NCI-H82 treated with DMSO at 0.1 percent for 48 hours (cell line): ENCODE data around the gene FARSA.
"Not testable (repeated sequence)": the region's sequence is repeated elsewhere in the genome, so short reads cannot be mapped to it uniquely, and the experiment has no call there.

Source experiments
- DNase-seq: peaks from one replicate; lab custom pipeline; 2025; ENCODE audit not compliant: unreplicated experiment; lab: John Stamatoyannopoulos, UW

The FARSA gene

GRCh38 chr19:12954612-12954962, 21.1 kb upstream of the FARSA start:
- no peak for DNase-seq

DNA sequence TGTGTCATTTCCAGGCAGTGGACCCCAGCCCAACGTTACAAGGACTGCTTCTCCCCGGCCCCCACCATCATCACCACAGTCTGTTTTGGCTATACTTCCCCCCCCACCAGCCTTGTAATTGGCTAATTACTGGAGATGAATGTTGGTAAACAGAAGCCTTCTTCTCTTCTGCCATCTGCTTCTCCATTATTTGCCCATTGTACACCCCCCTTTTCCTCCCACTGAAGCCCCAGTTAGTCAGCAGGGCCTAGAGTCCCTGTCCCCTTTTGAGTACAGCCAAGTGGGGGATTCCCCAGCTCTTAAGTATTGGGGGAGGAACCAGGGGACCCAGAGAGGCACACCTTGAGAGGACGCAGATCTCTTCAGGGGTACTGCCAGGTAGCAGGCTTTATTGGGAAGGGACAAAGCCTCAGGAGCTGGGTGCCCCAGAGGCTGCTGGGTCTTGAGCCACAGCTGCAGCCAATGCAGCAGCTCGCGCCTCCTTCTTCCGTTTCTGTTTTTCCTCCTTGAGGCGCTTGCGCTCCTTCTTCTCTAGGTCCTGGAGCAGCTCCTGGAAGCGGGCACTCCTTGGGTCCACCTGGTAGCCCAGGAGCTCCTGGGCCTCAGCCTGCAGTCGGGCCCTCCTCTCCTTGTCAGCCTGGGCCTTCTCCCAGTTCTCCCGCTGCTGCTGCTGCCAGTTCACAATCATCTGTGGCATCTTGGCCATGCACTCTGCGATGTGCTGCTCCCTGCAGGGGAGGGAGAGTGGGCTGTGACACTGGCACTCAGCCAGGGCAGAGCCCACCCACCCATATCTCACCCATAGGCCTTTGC, 20.5 kb upstream of the FARSA start:
- peak; percentile 89 for DNase-seq

DNA sequence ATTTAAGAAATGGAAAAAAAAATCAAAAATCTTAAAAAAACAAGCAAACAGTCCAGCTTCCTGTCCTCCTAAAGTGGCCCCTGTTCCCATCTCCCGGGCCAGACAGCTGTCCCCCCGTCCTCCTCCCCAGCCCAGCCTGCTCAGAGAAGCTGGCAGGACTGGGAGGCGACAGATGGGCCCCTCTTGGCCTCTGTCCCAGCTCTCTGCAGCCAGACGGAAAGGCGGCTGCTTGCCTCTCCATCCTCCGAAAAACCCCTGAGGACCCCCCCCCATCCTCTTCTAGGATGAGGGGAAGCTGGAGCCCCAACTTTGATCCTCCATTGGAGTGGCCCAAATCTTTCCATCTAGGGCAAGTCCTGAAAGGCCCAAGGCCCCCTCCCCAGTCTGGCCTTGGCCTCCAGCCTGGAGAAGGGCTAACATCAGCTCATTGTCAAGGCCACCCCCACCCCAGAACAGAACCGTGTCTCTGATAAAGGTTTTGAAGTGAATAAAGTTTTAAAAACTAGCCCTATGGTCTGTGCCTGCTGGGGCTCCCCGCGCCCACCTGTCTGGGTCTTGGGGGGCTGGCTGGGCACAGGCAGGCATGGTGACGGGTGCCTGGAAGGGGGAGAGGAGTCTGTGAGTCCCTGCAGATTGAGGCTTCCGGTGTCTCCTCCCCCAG, 19.8 kb upstream of the FARSA start:
- DNase-seq = peak; percentile 86

GRCh38 chr19:12952488-12953137, 19.1 kb upstream of the FARSA start:
- DNase-seq = no peak

DNA sequence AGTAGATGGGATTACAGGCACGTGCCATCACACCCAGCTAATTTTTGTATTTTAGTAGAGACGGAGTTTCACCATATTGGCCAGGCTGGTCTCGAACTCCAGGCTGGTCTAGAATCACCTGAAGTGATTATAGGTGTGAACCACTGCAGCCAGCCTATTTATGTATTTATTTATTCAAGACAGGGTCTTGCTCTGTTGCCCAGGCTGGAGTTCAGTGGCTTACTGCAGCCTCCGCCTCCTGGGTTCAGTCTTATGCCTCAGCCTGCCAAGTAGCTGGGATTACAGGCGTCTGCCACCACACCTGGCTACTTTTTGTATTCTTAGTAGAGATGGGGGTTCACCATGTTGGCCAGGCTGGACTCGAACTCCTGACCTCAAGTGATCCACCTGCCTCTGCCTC, 18.5 kb upstream of the FARSA start:
- DNase-seq = not testable (repeated sequence)

- no peak for DNase-seq
These were observed 16.1 kb upstream of the FARSA start for GRCh38 chr19:12949363-12950283.

DNA sequence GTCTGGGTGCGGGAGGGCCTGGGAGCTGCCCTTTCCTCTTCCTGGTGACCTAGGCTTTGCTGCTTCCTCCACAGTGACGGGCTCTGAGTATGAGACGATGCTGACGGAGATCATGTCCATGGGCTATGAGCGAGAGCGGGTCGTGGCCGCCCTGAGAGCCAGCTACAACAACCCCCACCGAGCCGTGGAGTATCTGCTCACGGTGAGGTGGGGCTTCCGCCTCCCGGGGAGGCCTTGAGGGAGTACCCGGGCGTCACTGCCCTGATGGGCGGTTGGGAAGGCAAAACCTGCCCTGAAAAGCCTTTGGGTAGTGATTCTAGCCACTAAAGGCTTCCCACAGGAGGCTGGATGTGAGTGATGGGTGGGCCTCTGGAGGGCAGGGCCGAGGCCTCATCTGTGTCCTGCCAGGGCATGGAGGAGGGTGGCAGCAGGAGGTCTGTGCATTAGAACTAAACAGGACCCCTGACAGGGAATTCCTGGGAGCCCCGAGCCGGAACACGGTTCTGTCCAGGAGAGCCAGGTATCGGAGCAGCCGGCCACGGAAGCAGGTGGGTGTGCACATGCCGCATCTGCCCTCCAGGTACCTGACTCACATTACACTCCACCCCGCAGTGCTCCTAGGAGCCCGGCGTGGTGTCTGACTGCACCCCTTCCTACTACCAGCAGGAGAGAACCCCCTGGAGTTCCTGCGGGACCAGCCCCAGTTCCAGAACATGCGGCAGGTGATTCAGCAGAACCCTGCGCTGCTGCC, 15.3 kb upstream of the FARSA start:
- no peak for DNase-seq

DNA sequence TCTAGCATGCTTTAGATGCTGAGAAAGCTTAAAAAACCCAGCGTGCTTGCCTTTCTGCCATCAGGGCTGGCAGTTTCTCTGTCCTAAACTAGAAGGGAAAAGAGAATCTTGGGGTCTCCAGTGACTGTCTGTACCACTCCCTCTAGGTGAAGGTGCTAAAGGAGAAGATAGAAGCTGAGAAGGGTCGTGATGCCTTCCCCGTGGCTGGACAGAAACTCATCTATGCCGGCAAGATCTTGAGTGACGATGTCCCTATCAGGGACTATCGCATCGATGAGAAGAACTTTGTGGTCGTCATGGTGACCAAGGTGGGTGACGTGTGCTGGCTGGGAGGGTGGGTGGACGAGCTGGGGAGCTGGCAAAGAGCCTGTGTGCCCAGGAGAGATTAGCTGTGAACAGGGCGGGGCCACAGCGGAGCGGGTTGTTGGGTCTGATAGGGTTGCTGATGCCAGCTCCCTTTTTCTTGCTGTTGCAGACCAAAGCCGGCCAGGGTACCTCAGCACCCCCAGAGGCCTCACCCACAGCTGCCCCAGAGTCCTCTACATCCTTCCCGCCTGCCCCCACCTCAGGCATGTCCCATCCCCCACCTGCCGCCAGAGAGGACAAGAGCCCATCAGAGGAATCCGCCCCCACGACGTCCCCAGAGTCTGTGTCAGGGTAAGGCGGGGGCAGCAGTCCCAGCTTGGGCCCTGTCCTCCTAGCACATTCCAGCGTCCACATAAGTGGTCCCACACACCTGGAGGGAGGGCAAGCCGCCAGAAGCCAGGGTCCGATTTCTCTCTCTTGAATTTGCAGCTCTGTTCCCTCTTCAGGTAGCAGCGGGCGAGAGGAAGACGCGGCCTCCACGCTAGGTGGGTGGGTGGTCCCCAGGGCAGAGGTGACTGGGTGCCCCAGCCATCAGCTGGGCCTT, 14.4 kb upstream of the FARSA start:
- no peak for DNase-seq

DNA sequence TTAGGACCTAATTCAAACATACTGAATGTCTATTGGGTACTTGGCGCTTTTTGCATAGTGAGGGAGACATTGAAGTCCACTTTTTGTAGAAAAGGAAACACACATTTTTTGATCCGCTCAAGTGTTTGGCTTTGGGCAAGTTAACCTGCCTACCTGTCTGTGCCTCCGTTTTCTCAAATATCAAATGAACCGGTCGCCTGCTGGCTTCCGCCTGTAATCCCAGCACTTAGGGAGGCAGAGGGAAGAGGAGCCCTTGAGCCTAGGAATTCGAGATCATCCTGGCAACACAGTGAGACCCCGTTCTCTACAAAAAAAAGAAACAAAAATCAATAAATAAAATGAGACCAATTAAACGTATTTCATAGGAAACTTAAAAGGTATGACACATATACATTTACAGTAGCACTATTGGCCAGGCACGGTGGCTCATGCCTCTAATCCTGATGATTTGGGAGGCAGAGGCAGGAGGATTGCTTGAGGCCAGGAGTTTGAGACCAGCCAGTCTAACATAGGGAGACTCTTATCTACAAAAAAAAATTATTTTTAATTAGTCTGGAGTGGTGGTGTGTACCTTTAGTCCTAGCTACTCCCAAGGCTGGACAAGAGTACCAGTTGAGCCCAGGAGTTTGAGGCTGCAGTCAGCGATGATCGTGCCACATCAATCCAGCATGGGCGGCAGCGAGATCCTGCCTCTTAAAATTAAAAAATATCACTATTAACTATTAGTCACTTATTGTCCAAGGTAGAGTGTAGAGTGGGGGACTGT, 13.4 kb upstream of the FARSA start:
- DNase-seq = no peak

DNA sequence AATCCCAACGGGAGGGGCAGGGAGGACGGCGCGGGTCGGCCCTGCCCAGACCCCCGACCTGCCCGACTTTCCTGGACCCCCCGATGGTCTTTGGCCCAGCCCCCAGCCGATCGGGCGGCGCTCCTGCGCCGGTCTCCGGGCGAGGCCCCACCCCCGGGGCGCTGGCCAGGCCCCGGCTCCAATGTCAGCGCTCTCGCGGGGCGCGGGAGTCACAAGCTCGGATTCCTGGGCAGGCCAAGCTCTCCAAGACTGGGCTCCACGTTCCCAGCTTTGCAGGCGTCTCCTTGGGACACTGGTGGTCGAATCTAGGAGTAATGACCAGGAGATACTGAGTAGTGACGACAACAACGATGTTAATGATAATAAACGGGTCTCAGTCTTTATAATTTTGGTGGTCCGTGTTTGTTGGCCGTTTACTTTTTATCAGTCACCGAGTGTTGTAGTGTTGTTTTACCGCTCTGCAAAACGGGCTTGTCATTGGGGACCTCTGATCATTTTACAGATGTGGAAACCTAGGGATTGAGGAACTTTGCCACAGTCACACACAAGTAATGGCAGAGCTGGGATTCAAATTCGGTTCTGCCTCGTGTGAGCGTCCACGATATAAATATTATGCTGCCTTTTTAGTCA, 12.7 kb upstream of the FARSA start:
- DNase-seq = no peak

DNA sequence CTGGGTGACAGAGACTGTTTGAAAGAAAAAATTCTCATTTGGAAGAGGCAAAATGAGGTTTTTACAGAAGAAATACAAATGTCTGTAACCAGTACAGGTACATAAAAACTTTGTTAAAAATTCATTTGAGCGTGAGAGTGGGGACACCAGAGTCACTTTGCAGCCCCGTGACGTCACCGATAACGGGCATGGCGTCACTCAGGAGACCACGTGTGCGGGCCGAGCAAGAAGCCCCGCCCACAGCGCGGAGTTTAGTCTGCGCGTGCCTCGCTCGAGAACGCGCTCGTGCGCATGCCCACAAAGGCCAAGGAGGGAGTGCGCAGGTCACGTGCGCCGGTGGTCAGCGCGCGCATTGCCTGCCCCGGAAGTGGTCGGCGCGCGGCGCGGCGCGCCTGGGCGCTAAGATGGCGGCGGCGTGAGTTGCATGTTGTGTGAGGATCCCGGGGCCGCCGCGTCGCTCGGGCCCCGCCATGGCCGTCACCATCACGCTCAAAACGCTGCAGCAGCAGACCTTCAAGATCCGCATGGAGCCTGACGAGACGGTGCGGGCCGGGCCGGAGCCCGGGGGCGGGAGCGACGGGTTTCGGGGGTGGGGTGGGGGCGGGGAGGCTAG, 12.1 kb upstream of the FARSA start, which contains the start of gene RAD23A:
TSS of gene RAD23A (plus strand) at position 384 of the 613 bp plus-strand sequence. CDS start at position 471, 87 bp downstream.
- DNase-seq = peak; percentile 94

GRCh38 chr19:12944104-12944674, 10.7 kb upstream of the FARSA start:
- DNase-seq = no peak

GRCh38 chr19:12943437-12944044, 10.0 kb upstream of the FARSA start:
- DNase-seq = no peak

- no peak for DNase-seq
These were observed 7.4 kb upstream of the FARSA start for GRCh38 chr19:12940897-12941296.

GRCh38 chr19:12939975-12940423, 6.5 kb upstream of the FARSA start:
- DNase-seq = no peak

- DNase-seq = peak; percentile 58
These were observed 5.5 kb upstream of the FARSA start for GRCh38 chr19:12938779-12939601.
